Measurements from ENCODE around the gene PMEPA1. TPM values are rescaled to one million over a fixed set of nuclear protein-coding genes. Genes with fewer than 3 reads are reported as not detected.

PMEPA1 gene
- total and polyA plus RNA-seq, 2 donors (not counting 3 experiments of a cell fraction or from before 2014, with no cell fraction given) = 31.6 to 33.2 TPM

DNA sequence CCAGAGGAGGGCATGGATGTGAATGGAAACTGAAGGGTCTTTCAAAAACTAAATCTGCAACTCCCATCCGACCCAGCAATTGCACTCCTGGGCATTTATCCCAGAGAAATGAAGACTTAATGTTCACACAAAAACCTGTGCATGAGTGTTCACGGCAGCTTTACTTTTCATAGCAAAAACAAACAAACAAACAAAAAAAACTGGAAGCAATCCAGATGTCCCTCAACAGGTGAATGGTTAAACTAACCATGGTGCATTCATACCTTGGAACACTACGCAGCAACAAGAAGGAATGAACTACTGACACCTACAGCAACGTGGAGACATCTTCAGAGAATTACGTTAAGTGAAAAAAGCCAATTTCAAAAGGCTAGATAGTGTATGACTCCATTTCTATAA lies 32.2 kb downstream of the PMEPA1 start:
- intact Hi-C loops (cut with micrococcal nuclease) (no loop called here), dilution Hi-C loops (cut with MboI; ENCODE audit: extremely low pct_ligation_motif_present, low sequenced_read_pairs) (no loop called here)
- no peaks in the 10 kb centered on the region for H3K27me3 ChIP-seq (ENCODE audit: control insufficient read depth in 2 of 2, insufficient read depth in 2 of 2, low read length in 2 of 2)
- DNase-seq (ENCODE audit: low read depth, low spot score) (no peak), FAIRE-seq (no peak)
- no peak overlapping the region for H3K4me2 ChIP-seq (ENCODE audit: insufficient read depth, low read length)
- no TSS peak for BruUV-seq (replicated peaks)
- no peak for TF ChIP-seq JUN (IDR thresholded peaks at IDR 0.05; ENCODE audit: borderline replicate concordance, insufficient read depth, insufficient read length, low read depth)
- TF ChIP-seq EZH2 (IDR thresholded peaks at IDR 0.05; ENCODE audit: borderline replicate concordance, low read depth, low read length, severe bottlenecking) = no peak
- TF ChIP-seq, protein P1, sequence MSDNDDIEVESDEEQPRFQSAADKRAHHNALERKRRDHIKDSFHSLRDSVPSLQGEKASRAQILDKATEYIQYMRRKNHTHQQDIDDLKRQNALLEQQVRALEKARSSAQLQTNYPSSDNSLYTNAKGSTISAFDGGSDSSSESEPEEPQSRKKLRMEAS (IDR thresholded peaks at IDR 0.05; ENCODE audit: insufficient read depth, insufficient read length) = no peak
- no peak for TF ChIP-seq FOS (IDR thresholded peaks at IDR 0.05; ENCODE audit: borderline replicate concordance, insufficient read depth, low read length)
- TF ChIP-seq GATA2 (IDR thresholded peaks at IDR 0.05; ENCODE audit: insufficient read depth, insufficient read length, low read depth, low read length) = no peak
- no peak for TF ChIP-seq MYC (IDR thresholded peaks at IDR 0.05; ENCODE audit: low read depth, low read length)
- no peak for TF ChIP-seq POLR2A (IDR thresholded peaks at IDR 0.05; ENCODE audit: low read depth, low read length)
- TF ChIP-seq, protein P2, sequence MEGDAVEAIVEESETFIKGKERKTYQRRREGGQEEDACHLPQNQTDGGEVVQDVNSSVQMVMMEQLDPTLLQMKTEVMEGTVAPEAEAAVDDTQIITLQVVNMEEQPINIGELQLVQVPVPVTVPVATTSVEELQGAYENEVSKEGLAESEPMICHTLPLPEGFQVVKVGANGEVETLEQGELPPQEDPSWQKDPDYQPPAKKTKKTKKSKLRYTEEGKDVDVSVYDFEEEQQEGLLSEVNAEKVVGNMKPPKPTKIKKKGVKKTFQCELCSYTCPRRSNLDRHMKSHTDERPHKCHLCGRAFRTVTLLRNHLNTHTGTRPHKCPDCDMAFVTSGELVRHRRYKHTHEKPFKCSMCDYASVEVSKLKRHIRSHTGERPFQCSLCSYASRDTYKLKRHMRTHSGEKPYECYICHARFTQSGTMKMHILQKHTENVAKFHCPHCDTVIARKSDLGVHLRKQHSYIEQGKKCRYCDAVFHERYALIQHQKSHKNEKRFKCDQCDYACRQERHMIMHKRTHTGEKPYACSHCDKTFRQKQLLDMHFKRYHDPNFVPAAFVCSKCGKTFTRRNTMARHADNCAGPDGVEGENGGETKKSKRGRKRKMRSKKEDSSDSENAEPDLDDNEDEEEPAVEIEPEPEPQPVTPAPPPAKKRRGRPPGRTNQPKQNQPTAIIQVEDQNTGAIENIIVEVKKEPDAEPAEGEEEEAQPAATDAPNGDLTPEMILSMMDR (IDR thresholded peaks at IDR 0.05; ENCODE audit: extremely low read depth in 1 of 2, insufficient read depth in 1 of 2, low read depth in 1 of 2, low read length in 2 of 2) = no peak
- H4K20me1 ChIP-seq (replicated peaks; ENCODE audit: control insufficient read depth, extremely low read depth, insufficient read depth, low read length) = no peaks in the 10 kb centered on the region
- H3K36me3 ChIP-seq (ENCODE audit: control insufficient read depth in 2 of 2, extremely low read depth in 1 of 2, insufficient read depth in 2 of 2, low read length in 2 of 2) = no peaks in the 10 kb centered on the region
- POLR2A ChIA-PET = no interaction called here
- peaks cover 49% of the 10 kb centered on the region for H3K79me2 ChIP-seq (ENCODE audit: control insufficient read depth, insufficient read depth, low read length)
- H3K4me1 ChIP-seq (ENCODE audit: control insufficient read depth, extremely low read depth, insufficient read depth, low read length) = peaks cover 4% of the 10 kb centered on the region
- H3K27ac ChIP-seq (ENCODE audit: insufficient read depth, low read depth, low read length) = no peak overlapping the region
- no peak overlapping the region for H3K9ac ChIP-seq (replicated peaks; ENCODE audit: extremely low read depth, insufficient read depth, low read length)
- H3K4me3 ChIP-seq (replicated peaks in 1 of 3; ENCODE audit: insufficient read depth in 1 of 3, low read depth in 1 of 3, low read length in 3 of 3) = no peak overlapping the region
- no peaks in the 10 kb centered on the region for H3K9me1 ChIP-seq (replicated peaks; ENCODE audit: control insufficient read depth, extremely low read depth, insufficient read depth, low read length)
- H2AFZ ChIP-seq (ENCODE audit: low read depth, low read length) = no peak overlapping the region
- no peaks in the 10 kb centered on the region for H3K9me3 ChIP-seq (replicated peaks; ENCODE audit: control insufficient read depth, insufficient read depth, low read length)
- CTCF ChIA-PET = no interaction called here

All from endothelial cell of umbilical vein (primary cell).